H1 (cell line): Measurements from ENCODE around the gene ITPK1. TPM values are rescaled to one million over a fixed set of nuclear protein-coding genes. Genes with fewer than 3 reads are reported as not detected.

Experiments
- CTCF ChIA-PET: fragments of 300-600 bp; sonication (Branson Sonifier 250); formaldehyde crosslinking; loops from one replicate; lab custom pipeline; 2021; ENCODE audit not compliant: partially characterized antibody; lab: Charles Lee
- POLR2A ChIA-PET: fragments of 300-600 bp; sonication (Branson Sonifier 250); formaldehyde crosslinking; loops from one replicate; lab custom pipeline; 2021; ENCODE audit warnings: inconsistent platforms; ENCODE audit not compliant: partially characterized antibody; lab: Charles Lee
- DNase-seq, 2 experiments: peaks; one replicate each; pipeline versions ENCODE4 v3.0.0 to v3.0.0-alpha.2; 2010 to 2022; ENCODE audit warnings: low spot score in 2 of 2, low read depth in 1 of 2, mixed read lengths in 1 of 2
- FAIRE-seq: peaks from 2 replicates; lab custom pipeline; 2011; peaks lifted over from hg19 to GRCh38; lab: Jason Lieb, UNC
- H2AFZ ChIP-seq: 2 replicates; pipeline ENCODE4 v1.8.1; 2012; ENCODE audit warnings: low read length, inconsistent platforms
- H2AK5ac ChIP-seq: 2 replicates; pipeline ENCODE4 v1.6.1; 2013; ENCODE audit warnings: low read depth, low read length
- H2BK120ac ChIP-seq: replicated peaks from 2 replicates; pipeline ENCODE3; 2013; ENCODE audit warnings: low read depth, low read length, inconsistent platforms
- H2BK12ac ChIP-seq: 2 replicates; pipeline ENCODE4 v1.6.1; 2013; ENCODE audit warnings: low read depth, low read length
- H2BK15ac ChIP-seq: 2 replicates; pipeline ENCODE4 v1.6.1; 2013; ENCODE audit warnings: low read length
- H2BK20ac ChIP-seq: 2 replicates; pipeline ENCODE4 v1.6.1; 2013; ENCODE audit warnings: low read length
- H2BK5ac ChIP-seq: 2 replicates; pipeline ENCODE4 v1.6.1; 2013; ENCODE audit warnings: low read depth, low read length
- H3K14ac ChIP-seq: 2 replicates; pipeline ENCODE4 v1.6.1; 2013; ENCODE audit warnings: inconsistent platforms; ENCODE audit not compliant: insufficient read length
- H3K18ac ChIP-seq: 2 replicates; pipeline ENCODE4 v1.6.1; 2013; ENCODE audit warnings: low read length; ENCODE audit errors: extremely low read depth
- H3K23ac ChIP-seq: 2 replicates; pipeline ENCODE4 v1.6.1; 2013; ENCODE audit warnings: inconsistent platforms; ENCODE audit not compliant: insufficient read length
- H3K23me2 ChIP-seq: 2 replicates; pipeline ENCODE4 v1.6.1; 2013; ENCODE audit warnings: low read depth, low read length
- H3K27ac ChIP-seq: 2 replicates; pipeline ENCODE4 v1.6.1; 2011; ENCODE audit warnings: low read depth, low read length, inconsistent platforms
- H3K27me3 ChIP-seq, 4 experiments: replicated peaks in 1 of 4; 1 replicate in 1 of 4; 2 replicates in 3 of 4; pipeline versions ENCODE4 v1.6.1 to v1.8.1; 2011 to 2013; ENCODE audit warnings: low read length in 3 of 4, mild to moderate bottlenecking in 3 of 4, inconsistent platforms in 2 of 4, mixed read lengths in 2 of 4, moderate library complexity in 1 of 4; ENCODE audit not compliant: control insufficient read depth in 3 of 4, insufficient read depth in 3 of 4; ENCODE audit errors: extremely low read depth in 1 of 4
- H3K36me3 ChIP-seq, 4 experiments: 2 replicates each; pipeline versions ENCODE4 v1.6.1 to v1.8.1; 2011 to 2013; ENCODE audit warnings: mild to moderate bottlenecking in 4 of 4, low read length in 3 of 4, moderate library complexity in 2 of 4, control low read depth in 1 of 4, inconsistent platforms in 1 of 4; ENCODE audit not compliant: insufficient read depth in 4 of 4, control insufficient read depth in 2 of 4
- H3K4ac ChIP-seq: replicated peaks from 2 replicates; pipeline ENCODE3; 2013; ENCODE audit warnings: low read length, low read depth, mixed read lengths, inconsistent platforms; ENCODE audit not compliant: insufficient read length
- H3K4me1 ChIP-seq, 4 experiments: replicated peaks in 1 of 4; 1 replicate in 1 of 4; 2 replicates in 3 of 4; pipeline versions ENCODE4 v1.6.1 to v1.8.1; 2011 to 2013; ENCODE audit warnings: low read length in 3 of 4, inconsistent platforms in 2 of 4, mixed read lengths in 1 of 4; ENCODE audit not compliant: insufficient read depth in 4 of 4, control insufficient read depth in 3 of 4
- H3K4me2 ChIP-seq, 2 experiments: 2 replicates each; pipeline versions ENCODE4 v1.6.1 to v1.8.1; 2011 to 2013; ENCODE audit warnings: low read depth in 2 of 2, low read length in 2 of 2, control low read depth in 1 of 2, inconsistent platforms in 1 of 2, mild to moderate bottlenecking in 1 of 2; ENCODE audit not compliant: insufficient read depth in 1 of 2
- H3K4me3 ChIP-seq, 4 experiments: fragments of 200-600, 300-600 bp in 1 of 4; sonication (generic), shearing (Covaris generic), sonication (Bioruptor Twin) in 1 of 4; 2 replicates each; pipeline versions ENCODE4 v1.5.1 to v1.8.1; 2011 to 2016; ENCODE audit warnings: low read length in 4 of 4, low read depth in 3 of 4, control low read depth in 2 of 4, inconsistent platforms in 2 of 4, mild to moderate bottlenecking in 2 of 4, mixed read lengths in 1 of 4, moderate library complexity in 1 of 4; ENCODE audit not compliant: insufficient read depth in 2 of 4; ENCODE audit errors: extremely low read depth in 1 of 4
- H3K56ac ChIP-seq: replicated peaks from 2 replicates; pipeline ENCODE3; 2013; ENCODE audit warnings: low read depth, mild to moderate bottlenecking, mixed read lengths, low read length, inconsistent platforms; ENCODE audit not compliant: insufficient read length
- H3K79me1 ChIP-seq: 2 replicates; pipeline ENCODE4 v1.6.1; 2013; ENCODE audit warnings: low read depth, low read length, control low read depth
- H3K79me2 ChIP-seq, 2 experiments: 2 replicates each; pipeline versions ENCODE4 v1.6.1 to v1.8.1; 2012 to 2013; ENCODE audit warnings: low read length in 2 of 2, mild to moderate bottlenecking in 2 of 2, inconsistent platforms in 1 of 2; ENCODE audit not compliant: insufficient read depth in 2 of 2, control insufficient read depth in 1 of 2
- H3K9ac ChIP-seq, 4 experiments: replicated peaks in 1 of 4; 1 replicate in 1 of 4; 2 replicates in 3 of 4; pipeline versions ENCODE4 v1.6.1 to v1.8.1; 2011 to 2013; ENCODE audit warnings: low read depth in 3 of 4, low read length in 3 of 4, control low read depth in 2 of 4, mild to moderate bottlenecking in 2 of 4, moderate library complexity in 2 of 4, inconsistent platforms in 1 of 4; ENCODE audit errors: extremely low read depth in 1 of 4
- H3K9me3 ChIP-seq, 2 experiments: 2 replicates each; pipeline versions ENCODE4 v1.6.1 to v1.8.1; 2012 to 2013; ENCODE audit warnings: mild to moderate bottlenecking in 2 of 2, moderate library complexity in 2 of 2, control low read depth in 1 of 2, inconsistent platforms in 1 of 2, low read depth in 1 of 2, low read length in 1 of 2, mixed read lengths in 1 of 2; ENCODE audit not compliant: insufficient read depth in 2 of 2
- H4K20me1 ChIP-seq, 2 experiments: replicated peaks in 1 of 2; 2 replicates each; pipeline versions ENCODE3 to v1.8.1; 2011 to 2013; ENCODE audit warnings: inconsistent platforms in 2 of 2, low read length in 2 of 2, mild to moderate bottlenecking in 1 of 2; ENCODE audit not compliant: insufficient read depth in 2 of 2, control insufficient read depth in 1 of 2
- H4K5ac ChIP-seq: 2 replicates; pipeline ENCODE4 v1.6.1; 2013; ENCODE audit warnings: low read length, low read depth, mixed read lengths, inconsistent platforms; ENCODE audit not compliant: insufficient read length
- H4K8ac ChIP-seq: 2 replicates; pipeline ENCODE4 v1.8.0; 2013; ENCODE audit warnings: mild to moderate bottlenecking, moderate library complexity, low read length, inconsistent platforms; ENCODE audit not compliant: insufficient read depth; ENCODE audit errors: extremely low read depth
- H4K91ac ChIP-seq: replicated peaks from 2 replicates; pipeline ENCODE3; 2013; ENCODE audit warnings: low read length, mixed read lengths, inconsistent platforms; ENCODE audit not compliant: insufficient read length
- CEBPB ChIP-seq: IDR thresholded peaks from 2 replicates; pipeline ENCODE4 v1.6.1; 2012; ENCODE audit warnings: low read depth, low read length
- CHD2 ChIP-seq: IDR thresholded peaks from 2 replicates; pipeline ENCODE4 v1.6.1; 2012; ENCODE audit warnings: low read length, improper control_type of control experiment
- KDM1A ChIP-seq: fragments of 200-600, 300-600 bp; sonication (generic); IDR thresholded peaks from 2 replicates; pipeline ENCODE4 v1.7.1; 2016; ENCODE audit warnings: mild to moderate bottlenecking, low read length, borderline replicate concordance
- MAFK ChIP-seq: IDR thresholded peaks from 2 replicates; pipeline ENCODE4 v1.6.1; 2012; ENCODE audit warnings: low read depth, mild to moderate bottlenecking, improper control_type of control experiment, low read length
- NANOG ChIP-seq: IDR thresholded peaks from 2 replicates; pipeline ENCODE4 v1.6.1; 2011; ENCODE audit warnings: low read length, low read depth, mild to moderate bottlenecking, inconsistent platforms; ENCODE audit not compliant: insufficient read depth, poor library complexity, severe bottlenecking
- SAP30 ChIP-seq: fragments of 300-600 bp; sonication (generic); IDR thresholded peaks from 2 replicates; pipeline ENCODE4 v1.7.1; 2012; ENCODE audit warnings: low read length, moderate library complexity, mild to moderate bottlenecking, inconsistent platforms; ENCODE audit not compliant: insufficient read depth, insufficient replicate concordance
- SIX5 ChIP-seq: IDR thresholded peaks from 2 replicates; pipeline ENCODE4 v1.6.1; 2011; ENCODE audit warnings: mild to moderate bottlenecking, low read depth, low read length
- SRF ChIP-seq: IDR thresholded peaks from 2 replicates; pipeline ENCODE4 v1.6.1; 2011; ENCODE audit warnings: mild to moderate bottlenecking, low read depth, low read length, moderate library complexity
- WGBS, 2 experiments: shearing (Covaris generic) in 1 of 2; methylation state at CpG; one replicate each; pipeline versions ENCODE4 v1.1.6 to v1.1.7; 2013 to 2015; ENCODE audit warnings: low lambda C conversion rate in 2 of 2, mixed read lengths in 2 of 2, inconsistent platforms in 1 of 2, low coverage in 1 of 2, missing lambda C conversion rate in 1 of 2; ENCODE audit not compliant: insufficient replicate concordance in 2 of 2, insufficient coverage in 1 of 2, insufficient read length in 1 of 2; ENCODE audit errors: extremely low coverage in 1 of 2, missing lambda C conversion rate in 1 of 2; 5-methylcytosine and 5-hydroxymethylcytosine counted together
- polyA plus RNA-seq, 7 experiments: library from polyadenylated mRNA; depleted of rRNA in 3 of 7; stranded (reverse) in 5 of 7; unstranded in 2 of 7; fragments of >200 nt in 5 of 7; fragments of 200-250 nt in 2 of 7; gene quantifications; 1 replicate in 5 of 7; 2 replicates in 1 of 7; 4 replicates in 1 of 7; pipeline versions ENCODE4 v1.2.1 to v1.2.3, GENCODE V29; 2011 to 2013; ENCODE audit warnings: missing spikeins in 2 of 7, mixed read lengths in 2 of 7
- total RNA-seq: library from RNA; stranded (reverse); fragmentation: NEBNext Ultra II Directional; extraction: Animal tissue kit (Norgen Biotek cat#: 25700); gene quantifications from 2 replicates; pipeline ENCODE4 v1.2.1, GENCODE V29; 2021
- TF ChIP-seq, protein P1 (sequence below): IDR thresholded peaks from 2 replicates; pipeline ENCODE4 v1.6.1; 2011; ENCODE audit warnings: low read depth, mild to moderate bottlenecking, low read length; ENCODE audit not compliant: insufficient read depth
- TF ChIP-seq, protein P2 (sequence below): IDR thresholded peaks from 2 replicates; pipeline ENCODE4 v1.6.1; 2012; ENCODE audit warnings: low read length, inconsistent platforms

ITPK1 gene
- total and polyA plus RNA-seq, 2 of the 8 experiments (the other 6 are each of a cell fraction or from before 2014, with no cell fraction given), result 108 to 143 TPM

DNA sequence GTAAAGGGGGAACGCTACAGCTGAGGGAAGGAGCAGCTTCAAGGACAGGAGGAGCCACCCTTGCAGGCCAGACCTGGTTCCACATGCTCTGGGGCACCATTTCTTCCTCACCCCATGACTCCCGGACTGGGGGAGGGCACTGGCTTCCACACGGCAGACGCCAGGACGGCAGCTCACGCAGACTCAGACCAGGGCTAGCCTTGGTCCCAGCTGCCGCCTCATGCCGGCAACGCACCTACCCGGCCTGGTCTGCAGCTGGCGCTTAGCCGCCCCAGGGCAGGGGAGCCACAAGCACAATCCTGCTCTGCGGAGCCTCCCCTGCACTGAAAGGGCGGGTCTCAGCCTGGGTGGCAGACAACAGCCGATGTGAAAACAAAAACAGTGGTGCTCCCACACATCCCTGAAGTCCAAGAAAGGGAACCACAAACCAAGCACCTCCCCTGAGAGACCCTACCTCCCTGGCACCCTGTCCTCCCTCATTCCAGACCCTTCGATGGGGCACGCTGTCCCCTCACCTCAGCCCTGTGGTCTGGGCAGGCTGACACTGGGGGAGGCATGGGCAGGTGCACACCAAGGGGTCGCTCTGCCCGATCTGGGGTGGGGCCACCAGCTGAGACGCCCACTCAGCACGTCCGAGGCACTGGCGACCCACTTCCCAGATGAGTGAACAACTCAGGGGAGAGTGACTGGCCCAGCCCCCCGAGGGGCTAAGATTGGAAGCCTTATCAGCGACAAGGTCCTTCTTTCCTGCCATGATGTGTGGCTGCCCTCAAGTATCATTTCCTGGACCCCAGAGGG is 127.8 kb downstream of the ITPK1 start:
- peaks cover 0 to 4% (median 2%) of the 10 kb centered on the region in 4 experiments; a peak in 2 of 8 replicates for H3K36me3 ChIP-seq
- H3K79me1 ChIP-seq, result peaks cover 9% of the 10 kb centered on the region
- H2BK5ac ChIP-seq, result peak overlapping the region; percentile 24; the same call in 1 of the 2 replicates
- no peak overlapping the region for H3K18ac ChIP-seq
- H3K27me3 ChIP-seq, result no peaks in the 10 kb centered on the region
- ChIA-PET CTCF (interaction anchor here (0.7 to 3.0 kb wide), 9 partner anchors 15 to 144 kb away, joined by 3 to 12 read pairs (median 6); no protein-coding TSS in a partner anchor), POLR2A (no interaction called here)
- H2BK20ac ChIP-seq, result no peak overlapping the region
- H3K4ac ChIP-seq, result no peak overlapping the region
- H4K8ac ChIP-seq, result no peak overlapping the region; the same call in 1 of the 2 replicates
- no peak overlapping the region for H2AFZ ChIP-seq
- no peak overlapping the region for H4K5ac ChIP-seq
- DNase-seq, result no peak
- no peak overlapping the region for H4K91ac ChIP-seq
- no peak overlapping the region for H3K9ac ChIP-seq
- no peak overlapping the region for H3K4me3 ChIP-seq
- H3K9me3 ChIP-seq, result no peaks in the 10 kb centered on the region
- H3K14ac ChIP-seq, result no peak overlapping the region
- no peak overlapping the region for H3K4me2 ChIP-seq
- no peak for FAIRE-seq
- H2AK5ac ChIP-seq, result no peak overlapping the region
- no peak overlapping the region for H2BK120ac ChIP-seq
- no peak overlapping the region for H3K56ac ChIP-seq
- no peaks in the 10 kb centered on the region for H3K23me2 ChIP-seq
- peaks cover 4 to 7% of the 10 kb centered on the region in 2 experiments for H4K20me1 ChIP-seq
- H2BK12ac ChIP-seq, result no peak overlapping the region
- 91% methylated on average over 25 of the region's 25 CpGs; no CpG with 5 or more reads in 1 of the 2 experiments for WGBS, 2 experiments
- H3K79me2 ChIP-seq, result peaks cover 0 to 4% of the 10 kb centered on the region in 2 experiments; a peak in 1 of 4 replicates
- no peak overlapping the region for H3K27ac ChIP-seq
- H2BK15ac ChIP-seq, result no peak overlapping the region
- no peak overlapping the region for H3K23ac ChIP-seq
- H3K4me1 ChIP-seq, result peaks cover 0 to 6% (median 0%) of the 10 kb centered on the region in 4 experiments; a peak in 1 of 7 replicates
- no peak for TF ChIP-seq SAP30
- TF ChIP-seq KDM1A, result no peak
- no peak for TF ChIP-seq SRF
- TF ChIP-seq NANOG, result no peak
- no peak for TF ChIP-seq CHD2
- TF ChIP-seq, protein P1, sequence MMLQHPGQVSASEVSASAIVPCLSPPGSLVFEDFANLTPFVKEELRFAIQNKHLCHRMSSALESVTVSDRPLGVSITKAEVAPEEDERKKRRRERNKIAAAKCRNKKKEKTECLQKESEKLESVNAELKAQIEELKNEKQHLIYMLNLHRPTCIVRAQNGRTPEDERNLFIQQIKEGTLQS, result no peak
- no peak for TF ChIP-seq MAFK
- TF ChIP-seq CEBPB, result no peak
- TF ChIP-seq, protein P2, sequence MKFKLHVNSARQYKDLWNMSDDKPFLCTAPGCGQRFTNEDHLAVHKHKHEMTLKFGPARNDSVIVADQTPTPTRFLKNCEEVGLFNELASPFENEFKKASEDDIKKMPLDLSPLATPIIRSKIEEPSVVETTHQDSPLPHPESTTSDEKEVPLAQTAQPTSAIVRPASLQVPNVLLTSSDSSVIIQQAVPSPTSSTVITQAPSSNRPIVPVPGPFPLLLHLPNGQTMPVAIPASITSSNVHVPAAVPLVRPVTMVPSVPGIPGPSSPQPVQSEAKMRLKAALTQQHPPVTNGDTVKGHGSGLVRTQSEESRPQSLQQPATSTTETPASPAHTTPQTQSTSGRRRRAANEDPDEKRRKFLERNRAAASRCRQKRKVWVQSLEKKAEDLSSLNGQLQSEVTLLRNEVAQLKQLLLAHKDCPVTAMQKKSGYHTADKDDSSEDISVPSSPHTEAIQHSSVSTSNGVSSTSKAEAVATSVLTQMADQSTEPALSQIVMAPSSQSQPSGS, result no peak
- no peak for TF ChIP-seq SIX5
